Measurements from ENCODE around the gene ELP4.

DNA sequence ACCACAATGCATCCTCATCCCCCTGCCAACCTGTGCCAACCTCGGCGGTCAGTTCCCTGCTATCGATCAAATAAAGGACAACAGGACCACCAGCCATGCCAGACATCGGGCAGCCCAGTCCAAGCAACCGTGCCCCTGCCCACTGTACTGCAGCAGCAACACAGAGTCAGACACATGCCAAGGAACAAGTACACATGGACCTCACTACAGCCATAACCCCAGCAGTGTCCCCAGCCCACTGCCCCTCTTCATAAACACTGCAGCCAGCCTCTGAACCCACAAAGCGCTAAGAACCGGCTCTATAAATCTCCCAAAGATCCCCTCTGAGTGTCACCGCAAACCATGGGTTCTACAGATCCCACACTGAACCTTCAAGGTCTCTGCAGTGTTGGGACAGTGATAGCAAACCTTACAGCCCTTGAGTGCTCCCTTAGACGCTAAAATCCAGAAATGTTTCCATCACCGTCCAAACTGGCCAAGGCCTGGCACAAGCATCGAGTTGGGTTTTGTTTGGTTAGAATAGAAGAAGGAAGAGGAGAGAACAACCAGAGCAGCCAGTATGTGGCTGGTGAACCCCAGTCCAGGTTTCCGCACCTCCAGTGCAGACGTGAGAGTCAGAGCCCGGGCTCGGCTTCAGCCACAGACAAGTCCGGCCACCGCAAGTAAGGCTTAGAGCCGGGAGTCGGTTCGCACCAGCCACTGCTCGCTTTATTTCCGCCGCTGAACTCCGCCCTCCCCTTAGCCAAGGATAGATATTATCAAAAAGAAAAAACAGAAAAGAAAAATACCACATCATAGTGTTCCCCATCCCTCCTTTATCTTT, 293.6 kb downstream of the ELP4 start:
- TF ChIP-seq, protein P1, sequence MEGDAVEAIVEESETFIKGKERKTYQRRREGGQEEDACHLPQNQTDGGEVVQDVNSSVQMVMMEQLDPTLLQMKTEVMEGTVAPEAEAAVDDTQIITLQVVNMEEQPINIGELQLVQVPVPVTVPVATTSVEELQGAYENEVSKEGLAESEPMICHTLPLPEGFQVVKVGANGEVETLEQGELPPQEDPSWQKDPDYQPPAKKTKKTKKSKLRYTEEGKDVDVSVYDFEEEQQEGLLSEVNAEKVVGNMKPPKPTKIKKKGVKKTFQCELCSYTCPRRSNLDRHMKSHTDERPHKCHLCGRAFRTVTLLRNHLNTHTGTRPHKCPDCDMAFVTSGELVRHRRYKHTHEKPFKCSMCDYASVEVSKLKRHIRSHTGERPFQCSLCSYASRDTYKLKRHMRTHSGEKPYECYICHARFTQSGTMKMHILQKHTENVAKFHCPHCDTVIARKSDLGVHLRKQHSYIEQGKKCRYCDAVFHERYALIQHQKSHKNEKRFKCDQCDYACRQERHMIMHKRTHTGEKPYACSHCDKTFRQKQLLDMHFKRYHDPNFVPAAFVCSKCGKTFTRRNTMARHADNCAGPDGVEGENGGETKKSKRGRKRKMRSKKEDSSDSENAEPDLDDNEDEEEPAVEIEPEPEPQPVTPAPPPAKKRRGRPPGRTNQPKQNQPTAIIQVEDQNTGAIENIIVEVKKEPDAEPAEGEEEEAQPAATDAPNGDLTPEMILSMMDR (IDR thresholded peaks at IDR 0.05): no peak
- TF ChIP-seq POLR2A (IDR thresholded peaks at IDR 0.05): no peak
